ENCODE data around the gene DEFB123. TPM values are rescaled to one million over a fixed set of nuclear protein-coding genes. Genes with fewer than 3 reads are reported as not detected.

Gene DEFB123
- polyA plus RNA-seq, 4 donors = not detected

GRCh38 chr20:31473331-31474096 is 33.1 kb downstream of the DEFB123 start:
- DNase-seq (ENCODE audit: low read depth in 4 of 4, low spot score in 3 of 4) = no peak

- DNase-seq (ENCODE audit: low read depth in 4 of 4, low spot score in 3 of 4) = no peak
These were observed 33.6 kb downstream of the DEFB123 start for GRCh38 chr20:31474097-31474436.

- DNase-seq (ENCODE audit: low read depth in 4 of 4, low spot score in 3 of 4) = no peak
These were observed 34.5 kb downstream of the DEFB123 start, which contains the start of the genes DEFB124 and REM1 for GRCh38 chr20:31474758-31475427. DEFB124 (minus strand) TSS chr20:31475127; CDS start chr20:31473013, 2,114 bp downstream. REM1 (plus strand) TSS chr20:31475288; CDS start chr20:31476446, 1,158 bp downstream.

- no peak for DNase-seq (ENCODE audit: low read depth in 4 of 4, low spot score in 3 of 4)
These were observed 35.3 kb downstream of the DEFB123 start for GRCh38 chr20:31475472-31476293.

GRCh38 chr20:31476294-31476585 is 35.8 kb downstream of the DEFB123 start:
- no peak for DNase-seq (ENCODE audit: low read depth in 4 of 4, low spot score in 3 of 4)

- no peak for DNase-seq (ENCODE audit: low read depth in 4 of 4, low spot score in 3 of 4)
These were observed 36.3 kb downstream of the DEFB123 start for GRCh38 chr20:31476643-31477215.

- no peak for DNase-seq (ENCODE audit: low read depth in 4 of 4, low spot score in 3 of 4)
These were observed 43.6 kb downstream of the DEFB123 start for GRCh38 chr20:31484001-31484400.

- peak in 2 of 4 donors; percentile 49 to 57 for DNase-seq (ENCODE audit: low read depth in 4 of 4, low spot score in 3 of 4)
These were observed 45.3 kb downstream of the DEFB123 start for GRCh38 chr20:31485450-31486339.

- DNase-seq (ENCODE audit: low read depth in 4 of 4, low spot score in 3 of 4) = no peak
These were observed 47.7 kb downstream of the DEFB123 start for GRCh38 chr20:31488115-31488514.

GRCh38 chr20:31489152-31489551 is 48.7 kb downstream of the DEFB123 start:
- DNase-seq (ENCODE audit: low read depth in 4 of 4, low spot score in 3 of 4) = no peak

GRCh38 chr20:31490752-31491151 is 50.3 kb downstream of the DEFB123 start:
- DNase-seq (ENCODE audit: low read depth in 4 of 4, low spot score in 3 of 4) = no peak

GRCh38 chr20:31494131-31494530 is 53.7 kb downstream of the DEFB123 start:
- DNase-seq (ENCODE audit: low read depth in 4 of 4, low spot score in 3 of 4) = no peak

GRCh38 chr20:31496761-31497295 is 56.4 kb downstream of the DEFB123 start:
- DNase-seq (ENCODE audit: low read depth in 4 of 4, low spot score in 3 of 4) = no peak

GRCh38 chr20:31497838-31498540 is 57.6 kb downstream of the DEFB123 start:
- DNase-seq (ENCODE audit: low read depth in 4 of 4, low spot score in 3 of 4) = no peak

Other genes starting within 250 kb of the DEFB123 start
- not detected for gene DEFB115, start 183.0 kb upstream of the DEFB123 start, polyA plus RNA-seq (ENCODE audit: insufficient read length in 4 of 4)
- not detected for gene DEFB116, start 132.0 kb upstream of the DEFB123 start, polyA plus RNA-seq (ENCODE audit: insufficient read length in 4 of 4)
- not detected for gene DEFB118, start 72.0 kb upstream of the DEFB123 start, polyA plus RNA-seq (ENCODE audit: insufficient read length in 4 of 4)
- gene DEFB119, start 50.0 kb upstream of the DEFB123 start, polyA plus RNA-seq (ENCODE audit: insufficient read length in 4 of 4) = not detected
- gene DEFB121, start 34.4 kb upstream of the DEFB123 start, polyA plus RNA-seq (ENCODE audit: insufficient read length in 4 of 4) = not detected
- gene DEFB124, start 34.5 kb downstream of the DEFB123 start, polyA plus RNA-seq (ENCODE audit: insufficient read length in 4 of 4) = under 1 TPM in 1 of 4 donors, not detected in 3; 0.12 TPM
- gene REM1, start 34.7 kb downstream of the DEFB123 start, polyA plus RNA-seq (ENCODE audit: insufficient read length in 4 of 4) = under 1 TPM; 0.61 to 0.95 (median 0.78) TPM
- 100 to 1,000 TPM; 127 to 152 (median 141) TPM for gene HM13, start 73.8 kb downstream of the DEFB123 start, polyA plus RNA-seq (ENCODE audit: insufficient read length in 4 of 4)
- 100 to 1,000 TPM; 166 to 231 (median 190) TPM for gene ID1, start 164.7 kb downstream of the DEFB123 start, polyA plus RNA-seq (ENCODE audit: insufficient read length in 4 of 4)
- gene COX4I2, start 197.3 kb downstream of the DEFB123 start, polyA plus RNA-seq (ENCODE audit: insufficient read length in 4 of 4) = 1 to 10 TPM; 1.8 to 3.2 (median 2.2) TPM